ENCODE results near the gene MAN1A1. TPM values are rescaled to one million over a fixed set of nuclear protein-coding genes. Genes with fewer than 3 reads are reported as not detected.

The MAN1A1 gene
- total and polyA plus RNA-seq, 2 of the 8 experiments (the other 6 are each of a cell fraction or from before 2014, with no cell fraction given), result 1.8 to 5.4 TPM

GRCh38 chr6:119128252-119128912 is 221.2 kb downstream of the MAN1A1 start:
- Histone ChIP-seq H3K14ac (ENCODE audit: insufficient read length) (no peak overlapping the region), H4K8ac (ENCODE audit: extremely low read depth, insufficient read depth, low read length) (no peak overlapping the region), H3K56ac (replicated peaks; ENCODE audit: insufficient read length, low read depth, low read length) (no peak overlapping the region), H3K4ac (replicated peaks; ENCODE audit: insufficient read length, low read depth, low read length) (no peak overlapping the region), H3K27ac (ENCODE audit: low read depth, low read length) (no peak overlapping the region), H2AFZ (ENCODE audit: low read length) (no peak overlapping the region), H3K27me3 (replicated peaks in 1 of 4; ENCODE audit: control insufficient read depth in 3 of 4, extremely low read depth in 1 of 4, insufficient read depth in 3 of 4, low read length in 3 of 4) (no peaks in the 10 kb centered on the region), H3K18ac (ENCODE audit: extremely low read depth, low read length) (no peak overlapping the region), H3K4me2 (ENCODE audit: insufficient read depth in 1 of 2, low read depth in 2 of 2, low read length in 2 of 2) (no peak overlapping the region), H3K36me3 (ENCODE audit: control insufficient read depth in 2 of 4, insufficient read depth in 4 of 4, low read length in 3 of 4) (no peaks in the 10 kb centered on the region), H2BK12ac (ENCODE audit: low read depth, low read length) (no peak overlapping the region), H4K20me1 (replicated peaks in 1 of 2; ENCODE audit: control insufficient read depth in 1 of 2, insufficient read depth in 2 of 2, low read length in 2 of 2) (no peaks in the 10 kb centered on the region), H2BK5ac (ENCODE audit: low read depth, low read length) (no peak overlapping the region), H3K79me2 (ENCODE audit: control insufficient read depth in 1 of 2, insufficient read depth in 2 of 2, low read length in 2 of 2) (no peaks in the 10 kb centered on the region), H3K23me2 (ENCODE audit: low read depth, low read length) (no peaks in the 10 kb centered on the region), H4K5ac (ENCODE audit: insufficient read length, low read depth, low read length) (no peak overlapping the region), H2BK120ac (replicated peaks; ENCODE audit: low read depth, low read length) (no peak overlapping the region), H2BK20ac (ENCODE audit: low read length) (no peak overlapping the region), H3K79me1 (ENCODE audit: low read depth, low read length) (no peaks in the 10 kb centered on the region), H3K9me3 (ENCODE audit: insufficient read depth in 2 of 2, low read depth in 1 of 2, low read length in 1 of 2) (0 out of 4 replicates have a peak, but pooled peaks cover 0 to 4% of the 10 kb centered on the region in 2 experiments), H3K4me3 (ENCODE audit: extremely low read depth in 1 of 4, insufficient read depth in 2 of 4, low read depth in 3 of 4, low read length in 4 of 4) (no peak overlapping the region), H3K9ac (replicated peaks in 1 of 4; ENCODE audit: extremely low read depth in 1 of 4, low read depth in 3 of 4, low read length in 3 of 4) (no peak overlapping the region), H2BK15ac (ENCODE audit: low read length) (no peak overlapping the region), H4K91ac (replicated peaks; ENCODE audit: insufficient read length, low read length) (no peak overlapping the region), H3K23ac (ENCODE audit: insufficient read length) (no peak overlapping the region), H3K4me1 (replicated peaks in 1 of 4; ENCODE audit: control insufficient read depth in 3 of 4, insufficient read depth in 4 of 4, low read length in 3 of 4) (peaks cover 0 to 4% (median 3%) of the 10 kb centered on the region in 4 experiments; a peak in 5 of 7 replicates), H2AK5ac (ENCODE audit: low read depth, low read length) (no peak overlapping the region)
- no peak for TF ChIP-seq KDM1A (IDR thresholded peaks at IDR 0.05; ENCODE audit: borderline replicate concordance, low read length)
- no peak for TF ChIP-seq RXRA (IDR thresholded peaks at IDR 0.05; ENCODE audit: insufficient read depth, low read depth, low read length)
- no peak for TF ChIP-seq KDM5A (IDR thresholded peaks at IDR 0.05; ENCODE audit: low read length)
- no peak for TF ChIP-seq POLR2AphosphoS5 (IDR thresholded peaks at IDR 0.05; ENCODE audit: low read depth, low read length)
- no peak for TF ChIP-seq NANOG (IDR thresholded peaks at IDR 0.05; ENCODE audit: insufficient read depth, low read depth, low read length, poor library complexity, severe bottlenecking)
- TF ChIP-seq MAFK (IDR thresholded peaks at IDR 0.05; ENCODE audit: low read depth, low read length), result no peak
- no peak for TF ChIP-seq TEAD4 (IDR thresholded peaks at IDR 0.05; ENCODE audit: low read depth, low read length)
- TF ChIP-seq CBX8 (IDR thresholded peaks at IDR 0.05; ENCODE audit: borderline replicate concordance, low read depth, low read length), result no peak
- no peak for TF ChIP-seq POU5F1 (IDR thresholded peaks at IDR 0.05; ENCODE audit: low read depth, low read length)
- FAIRE-seq (no peak), DNase-seq (ENCODE audit: low read depth in 1 of 2, low spot score in 2 of 2) (no peak)
- 88% methylated on average over 2 of the region's 2 CpGs; no CpG with 5 or more reads in 1 of the 2 experiments for WGBS, 2 experiments (ENCODE audit: extremely low coverage in 1 of 2, insufficient coverage in 1 of 2, insufficient read length in 1 of 2, insufficient replicate concordance in 2 of 2, low coverage in 1 of 2, low lambda C conversion rate in 2 of 2, missing lambda C conversion rate in 1 of 2)
- CTCF ChIA-PET (ENCODE audit: partially characterized antibody), result interaction anchor here (0.6 to 2.0 kb wide), 20 partner anchors 10 to 922 kb away, joined by 3 to 25 read pairs (median 4); partner anchors contain the start of gene FAM184A
- POLR2A ChIA-PET (ENCODE audit: partially characterized antibody), result no interaction called here
